PFSK-1 (cell line): ENCODE results near the gene GRK5.

Experiments used
- POLR2AphosphoS5 ChIP-seq: IDR thresholded peaks from 2 replicates; pipeline ENCODE4 v1.6.1; 2012; ENCODE audit warnings: low read depth, mild to moderate bottlenecking, control low read depth, low read length, moderate library complexity
- TF ChIP-seq, protein P1 (sequence below), 2 experiments: IDR thresholded peaks; 2 replicates each; pipeline versions ENCODE4 v1.6.1 to v1.8.0; 2011 to 2012; ENCODE audit warnings: low read depth in 2 of 2, low read length in 2 of 2, control low read depth in 1 of 2, inconsistent platforms in 1 of 2, mild to moderate bottlenecking in 1 of 2, moderate library complexity in 1 of 2; ENCODE audit not compliant: insufficient read depth in 1 of 2

DNA sequence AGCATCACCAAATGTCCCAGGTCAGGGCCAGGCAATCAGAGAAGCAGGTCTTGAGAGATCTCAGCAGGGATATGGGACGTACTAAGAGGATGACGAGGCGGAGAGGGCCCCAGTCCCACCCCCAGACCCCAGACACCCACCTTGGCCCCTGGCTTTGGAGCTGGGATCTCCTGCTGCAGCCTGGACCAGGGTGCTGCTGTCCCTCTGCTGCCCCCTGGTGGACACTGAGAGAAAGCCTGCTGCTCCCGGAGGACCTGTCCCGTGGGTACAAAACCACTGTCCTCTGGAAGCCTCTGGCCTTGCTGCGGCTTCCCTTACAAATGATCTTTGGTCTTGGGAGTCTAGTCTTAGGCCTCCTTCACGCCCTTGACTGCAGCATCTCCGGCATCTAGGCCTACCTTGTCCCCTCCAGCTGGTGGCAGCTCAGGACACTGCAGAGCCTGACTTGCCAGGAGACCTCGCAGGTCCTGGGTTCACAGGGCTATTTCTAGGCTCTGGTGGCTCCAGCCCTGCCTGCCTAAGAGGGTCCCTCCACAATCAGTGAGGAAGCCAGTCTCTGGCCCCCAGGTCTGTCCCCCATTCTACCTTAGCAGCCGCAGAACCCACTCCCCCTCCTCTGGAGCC is 238.1 kb downstream of the GRK5 start:
- no peak for TF ChIP-seq POLR2AphosphoS5
- TF ChIP-seq, protein P1, sequence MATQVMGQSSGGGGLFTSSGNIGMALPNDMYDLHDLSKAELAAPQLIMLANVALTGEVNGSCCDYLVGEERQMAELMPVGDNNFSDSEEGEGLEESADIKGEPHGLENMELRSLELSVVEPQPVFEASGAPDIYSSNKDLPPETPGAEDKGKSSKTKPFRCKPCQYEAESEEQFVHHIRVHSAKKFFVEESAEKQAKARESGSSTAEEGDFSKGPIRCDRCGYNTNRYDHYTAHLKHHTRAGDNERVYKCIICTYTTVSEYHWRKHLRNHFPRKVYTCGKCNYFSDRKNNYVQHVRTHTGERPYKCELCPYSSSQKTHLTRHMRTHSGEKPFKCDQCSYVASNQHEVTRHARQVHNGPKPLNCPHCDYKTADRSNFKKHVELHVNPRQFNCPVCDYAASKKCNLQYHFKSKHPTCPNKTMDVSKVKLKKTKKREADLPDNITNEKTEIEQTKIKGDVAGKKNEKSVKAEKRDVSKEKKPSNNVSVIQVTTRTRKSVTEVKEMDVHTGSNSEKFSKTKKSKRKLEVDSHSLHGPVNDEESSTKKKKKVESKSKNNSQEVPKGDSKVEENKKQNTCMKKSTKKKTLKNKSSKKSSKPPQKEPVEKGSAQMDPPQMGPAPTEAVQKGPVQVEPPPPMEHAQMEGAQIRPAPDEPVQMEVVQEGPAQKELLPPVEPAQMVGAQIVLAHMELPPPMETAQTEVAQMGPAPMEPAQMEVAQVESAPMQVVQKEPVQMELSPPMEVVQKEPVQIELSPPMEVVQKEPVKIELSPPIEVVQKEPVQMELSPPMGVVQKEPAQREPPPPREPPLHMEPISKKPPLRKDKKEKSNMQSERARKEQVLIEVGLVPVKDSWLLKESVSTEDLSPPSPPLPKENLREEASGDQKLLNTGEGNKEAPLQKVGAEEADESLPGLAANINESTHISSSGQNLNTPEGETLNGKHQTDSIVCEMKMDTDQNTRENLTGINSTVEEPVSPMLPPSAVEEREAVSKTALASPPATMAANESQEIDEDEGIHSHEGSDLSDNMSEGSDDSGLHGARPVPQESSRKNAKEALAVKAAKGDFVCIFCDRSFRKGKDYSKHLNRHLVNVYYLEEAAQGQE (IDR thresholded peaks at IDR 0.05; ENCODE audit: insufficient read depth in 1 of 2, low read depth in 2 of 2, low read length in 2 of 2): no peak
